GM20000 (cell line): ENCODE data around the gene CSMD2.

Experiments
- DNase-seq: peaks from one replicate; pipeline ENCODE4 v3.0.0; 2012; ENCODE audit warnings: low spot score
- TF ChIP-seq, protein P1 (sequence below): IDR thresholded peaks from 2 replicates; pipeline ENCODE4 v1.5.1; 2012; ENCODE audit warnings: mild to moderate bottlenecking, control low read depth; ENCODE audit errors: extremely low read depth, missing control alignments

The CSMD2 gene

GRCh38 chr1:33895976-33896375, 269.1 kb downstream of the CSMD2 start:
- no peak for DNase-seq
- TF ChIP-seq, protein P1, sequence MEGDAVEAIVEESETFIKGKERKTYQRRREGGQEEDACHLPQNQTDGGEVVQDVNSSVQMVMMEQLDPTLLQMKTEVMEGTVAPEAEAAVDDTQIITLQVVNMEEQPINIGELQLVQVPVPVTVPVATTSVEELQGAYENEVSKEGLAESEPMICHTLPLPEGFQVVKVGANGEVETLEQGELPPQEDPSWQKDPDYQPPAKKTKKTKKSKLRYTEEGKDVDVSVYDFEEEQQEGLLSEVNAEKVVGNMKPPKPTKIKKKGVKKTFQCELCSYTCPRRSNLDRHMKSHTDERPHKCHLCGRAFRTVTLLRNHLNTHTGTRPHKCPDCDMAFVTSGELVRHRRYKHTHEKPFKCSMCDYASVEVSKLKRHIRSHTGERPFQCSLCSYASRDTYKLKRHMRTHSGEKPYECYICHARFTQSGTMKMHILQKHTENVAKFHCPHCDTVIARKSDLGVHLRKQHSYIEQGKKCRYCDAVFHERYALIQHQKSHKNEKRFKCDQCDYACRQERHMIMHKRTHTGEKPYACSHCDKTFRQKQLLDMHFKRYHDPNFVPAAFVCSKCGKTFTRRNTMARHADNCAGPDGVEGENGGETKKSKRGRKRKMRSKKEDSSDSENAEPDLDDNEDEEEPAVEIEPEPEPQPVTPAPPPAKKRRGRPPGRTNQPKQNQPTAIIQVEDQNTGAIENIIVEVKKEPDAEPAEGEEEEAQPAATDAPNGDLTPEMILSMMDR, result no peak

DNA sequence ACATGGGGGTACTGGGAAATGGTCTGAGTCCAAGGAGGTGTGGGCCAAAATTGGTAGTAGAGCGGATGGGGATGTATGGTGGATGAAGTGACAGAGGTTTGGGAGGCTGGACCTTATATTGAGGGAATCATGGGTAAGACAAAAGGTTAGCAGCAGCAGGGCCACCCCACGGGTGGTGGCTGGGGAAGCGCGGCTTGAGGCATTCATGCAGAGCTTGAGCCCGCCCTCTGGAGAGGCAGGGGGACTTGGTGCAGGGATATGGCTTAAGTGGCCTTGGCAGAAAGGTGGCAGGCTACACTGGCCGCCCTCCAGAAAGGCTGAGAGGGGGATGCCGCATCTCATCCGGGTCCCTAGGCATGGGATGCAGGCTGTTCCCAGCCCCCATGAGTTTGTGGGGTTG, 269.6 kb downstream of the CSMD2 start:
- no peak for DNase-seq
- TF ChIP-seq, protein P1, result no peak

DNA sequence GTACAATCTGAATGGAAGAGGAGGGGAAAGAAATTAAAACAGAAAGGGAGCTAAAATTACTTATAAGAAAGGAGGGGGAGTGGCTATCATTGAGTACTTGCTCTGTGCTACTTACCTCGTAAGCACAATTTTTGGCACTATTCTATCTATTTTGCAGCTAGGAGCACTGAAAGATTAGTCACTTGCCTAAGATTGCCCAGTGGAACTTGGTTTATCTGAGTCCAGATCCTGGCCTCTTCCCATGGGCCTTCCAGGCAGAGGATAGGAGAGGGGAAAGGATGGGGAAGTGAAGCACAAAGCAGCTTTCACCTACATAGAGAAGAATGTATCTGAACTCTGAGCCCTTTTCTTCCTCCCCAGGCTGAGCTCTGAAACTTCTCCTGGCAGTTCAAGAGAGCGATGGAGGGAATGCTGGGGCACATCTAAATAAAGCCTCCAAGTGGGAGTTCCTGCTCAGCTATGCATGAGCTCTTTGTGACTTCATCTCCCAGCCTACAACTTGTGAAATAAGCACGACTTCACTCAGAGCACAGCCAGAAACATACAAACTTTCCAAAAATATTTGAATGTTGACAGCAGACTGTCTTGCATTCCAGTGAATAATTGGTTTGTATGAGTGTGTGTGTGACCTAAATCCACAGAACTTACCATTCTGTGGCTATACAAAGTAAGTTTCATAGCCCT, 271.7 kb downstream of the CSMD2 start:
- no peak for DNase-seq

DNA sequence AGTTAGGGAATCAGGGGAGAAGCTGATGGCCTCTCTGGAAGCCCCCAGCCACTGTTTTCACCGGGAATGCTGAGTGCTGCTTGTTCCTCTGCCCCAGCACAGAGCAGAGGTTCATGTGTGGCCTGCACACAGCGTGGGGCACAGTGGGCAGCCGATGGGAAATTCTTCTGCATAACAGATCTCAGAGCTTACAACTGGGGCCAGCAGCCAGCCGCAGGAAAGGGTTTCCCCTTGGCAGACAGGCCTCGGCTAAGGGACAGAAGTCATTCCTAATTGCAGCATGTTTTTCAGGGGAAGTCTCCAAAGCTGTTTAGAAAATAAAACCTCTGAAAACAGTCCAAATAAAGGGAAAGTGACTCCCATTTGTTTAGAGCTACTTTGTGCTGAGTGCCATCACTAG, 278.5 kb downstream of the CSMD2 start:
- TF ChIP-seq, protein P1, result no peak
- DNase-seq, result no peak

More for the DNA sequence above, 271.7 kb downstream of the CSMD2 start:
- TF ChIP-seq, protein P1, result no peak

DNA sequence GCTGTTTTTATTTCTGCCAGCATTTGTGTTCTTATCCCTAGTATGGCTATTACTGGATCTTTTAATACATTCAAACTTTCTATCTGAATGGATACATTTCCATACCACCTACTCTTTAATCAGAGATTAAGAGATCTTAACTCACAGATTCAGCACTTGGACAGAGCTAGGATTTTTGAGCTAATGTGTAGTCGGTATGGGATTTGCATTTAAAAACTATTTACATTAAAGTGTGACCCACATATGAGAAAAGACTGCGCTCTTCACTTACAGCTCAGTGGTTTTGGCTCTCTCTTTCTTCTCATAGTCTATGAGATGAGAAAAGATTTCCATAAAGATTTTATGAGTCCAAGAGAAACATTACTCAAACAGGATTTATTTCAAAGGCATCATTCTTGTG, 284.7 kb downstream of the CSMD2 start:
- no peak for DNase-seq
- TF ChIP-seq, protein P1, result no peak

GRCh38 chr1:33878392-33878791, 286.6 kb downstream of the CSMD2 start:
- TF ChIP-seq, protein P1, result no peak
- no peak for DNase-seq

GRCh38 chr1:33876970-33877650, 287.9 kb downstream of the CSMD2 start:
- DNase-seq, result no peak
- TF ChIP-seq, protein P1, result no peak
